Neural cell (in vitro differentiated cells): Measurements from ENCODE around the gene KCNJ6. TPM values are rescaled to one million over a fixed set of nuclear protein-coding genes. Genes with fewer than 3 reads are reported as not detected.

Experiments
- H2AFZ ChIP-seq: fragments of 200-600, 300-800 bp; sonication (generic), shearing (Covaris generic); 2 replicates; pipeline ENCODE4 v1.6.0; 2014; ENCODE audit warnings: low read depth, mild to moderate bottlenecking, antibody characterized with exemption, low read length, moderate library complexity
- H3F3A ChIP-seq: fragments of 200-600 bp; shearing (Covaris generic); 2 replicates; pipeline ENCODE4 v1.6.1; 2016; ENCODE audit warnings: mild to moderate bottlenecking, moderate library complexity, mixed read lengths, antibody characterized with exemption, low read length; ENCODE audit not compliant: insufficient read depth, poor library complexity, severe bottlenecking
- H3K27ac ChIP-seq: fragments of 200-600, 300-800 bp; sonication (generic), shearing (Covaris generic); 2 replicates; pipeline ENCODE4 v1.5.1; 2014; ENCODE audit warnings: mild to moderate bottlenecking, low read length, moderate library complexity
- H3K27me3 ChIP-seq: fragments of 300-800, 200-600 bp; sonication (generic), shearing (Covaris generic); 2 replicates; pipeline ENCODE4 v1.6.0; 2014; ENCODE audit warnings: mild to moderate bottlenecking, low read depth, low read length, moderate library complexity; ENCODE audit not compliant: insufficient read depth
- H3K36me3 ChIP-seq: fragments of 300-800, 200-600 bp; sonication (generic), shearing (Covaris generic); 2 replicates; pipeline ENCODE4 v1.5.1; 2014; ENCODE audit warnings: mild to moderate bottlenecking, antibody characterized with exemption, low read length, moderate library complexity; ENCODE audit not compliant: insufficient read depth
- H3K4me2 ChIP-seq: fragments of 300-800, 200-600 bp; sonication (generic), shearing (Covaris generic); 2 replicates; pipeline ENCODE4 v1.6.0; 2014; ENCODE audit warnings: mild to moderate bottlenecking, low read length
- H3K4me3 ChIP-seq: fragments of 300-800, 200-600 bp; sonication (generic), shearing (Covaris generic); 2 replicates; pipeline ENCODE4 v1.5.1; 2014; ENCODE audit warnings: mild to moderate bottlenecking, low read length, moderate library complexity
- H3K79me2 ChIP-seq: fragments of 200-600 bp; shearing (Covaris generic); replicated peaks from 2 replicates; pipeline ENCODE4 v1.6.0; 2014; ENCODE audit warnings: mild to moderate bottlenecking, low read length, moderate library complexity; ENCODE audit not compliant: insufficient read depth
- H3K9ac ChIP-seq: fragments of 300-800, 200-600 bp; sonication (generic), shearing (Covaris generic); 2 replicates; pipeline ENCODE4 v1.6.1; 2016; ENCODE audit warnings: mild to moderate bottlenecking, low read length, mixed read lengths
- H3K9me2 ChIP-seq: fragments of 200-600 bp; shearing (Covaris generic); 2 replicates; pipeline ENCODE4 v1.6.1; 2016; ENCODE audit warnings: mild to moderate bottlenecking, low read length, mixed read lengths; ENCODE audit not compliant: insufficient read depth
- H3K9me3 ChIP-seq: fragments of 200-600, 300-800 bp; sonication (generic), shearing (Covaris generic); 2 replicates; pipeline ENCODE4 v1.6.1; 2016; ENCODE audit warnings: mild to moderate bottlenecking, mixed run types, low read length, moderate library complexity, mixed read lengths
- H4K20me1 ChIP-seq: fragments of 200-600 bp; shearing (Covaris generic); 2 replicates; pipeline ENCODE4 v1.6.1; 2016; ENCODE audit warnings: mild to moderate bottlenecking, mixed run types; ENCODE audit not compliant: insufficient read depth
- CTCF ChIP-seq: fragments of 450-650 bp; IDR thresholded peaks from 2 replicates; pipeline ENCODE4 v1.5.1; 2014; ENCODE audit warnings: antibody characterized with exemption, mild to moderate bottlenecking, moderate library complexity; ENCODE audit not compliant: poor library complexity, severe bottlenecking
- EP300 ChIP-seq: fragments of 450-650 bp; conservative IDR thresholded peaks from 2 replicates; pipeline ENCODE4 v1.6.1; 2014; ENCODE audit warnings: antibody characterized with exemption, mild to moderate bottlenecking, moderate library complexity; ENCODE audit not compliant: poor library complexity, severe bottlenecking
- EZH2 ChIP-seq: fragments of 200-600, 300-800 bp; shearing (Covaris generic), sonication (generic); IDR thresholded peaks from 2 replicates; pipeline ENCODE4 v1.6.1; 2014; ENCODE audit warnings: antibody characterized with exemption, low read length, borderline replicate concordance, mild to moderate bottlenecking; ENCODE audit not compliant: insufficient read depth, poor library complexity, severe bottlenecking
- MXI1 ChIP-seq: fragments of 450-650 bp; conservative IDR thresholded peaks from 2 replicates; pipeline ENCODE4 v1.6.1; 2014; ENCODE audit warnings: antibody characterized with exemption, mild to moderate bottlenecking; ENCODE audit not compliant: poor library complexity, severe bottlenecking
- POLR2AphosphoS5 ChIP-seq: IDR thresholded peaks from 2 replicates; pipeline ENCODE4 v1.6.1; 2012
- RAD21 ChIP-seq: fragments of 450-650 bp; conservative IDR thresholded peaks from 2 replicates; pipeline ENCODE4 v1.6.1; 2014; ENCODE audit warnings: antibody characterized with exemption, mild to moderate bottlenecking, moderate library complexity
- REST ChIP-seq: IDR thresholded peaks from 2 replicates; pipeline ENCODE4 v1.6.1; 2012; ENCODE audit warnings: borderline replicate concordance
- SMC3 ChIP-seq: fragments of 450-650 bp; conservative IDR thresholded peaks from 2 replicates; pipeline ENCODE4 v1.6.1; 2014; ENCODE audit warnings: antibody characterized with exemption, mild to moderate bottlenecking, moderate library complexity; ENCODE audit not compliant: poor library complexity
- TAF1 ChIP-seq: IDR thresholded peaks from 2 replicates; pipeline ENCODE4 v1.6.1; 2012; ENCODE audit warnings: low read depth
- polyA plus RNA-seq: library from polyadenylated mRNA; depleted of rRNA; stranded (reverse); fragments of >200 nt; gene quantifications from 2 replicates; pipeline ENCODE4 v1.2.3, GENCODE V29; 2014

The KCNJ6 gene
- polyA plus RNA-seq, 1 donor from 2014 or later = 1.7 TPM

- TF ChIP-seq REST (no peak), RAD21 (no peak), POLR2AphosphoS5 (no peak), EP300 (no peak), TAF1 (no peak), CTCF (no peak), SMC3 (no peak), EZH2 (no peak), MXI1 (no peak)
- H3K9me3 ChIP-seq = no peaks in the 10 kb centered on the region
- H3K27ac ChIP-seq = no peak overlapping the region
- H3K79me2 ChIP-seq = no peaks in the 10 kb centered on the region
- no peak overlapping the region for H3K4me3 ChIP-seq
- no peak overlapping the region for H3K4me2 ChIP-seq
- H3F3A ChIP-seq = no peaks in the 10 kb centered on the region
- H2AFZ ChIP-seq = no peak overlapping the region
- H3K9me2 ChIP-seq = no peaks in the 10 kb centered on the region
- H3K36me3 ChIP-seq = no peaks in the 10 kb centered on the region
- H3K27me3 ChIP-seq = no peaks in the 10 kb centered on the region
- no peak overlapping the region for H3K9ac ChIP-seq
- H4K20me1 ChIP-seq = no peaks in the 10 kb centered on the region
Measured at GRCh38 chr21:37888659-37889058, 27.6 kb downstream of the KCNJ6 start.

GRCh38 chr21:37886726-37887299 lies 29.4 kb downstream of the KCNJ6 start:
- TF ChIP-seq MXI1 (no peak), RAD21 (no peak)
- H3K9ac ChIP-seq = no peak overlapping the region
- no peaks in the 10 kb centered on the region for H3K79me2 ChIP-seq
- H4K20me1 ChIP-seq = no peaks in the 10 kb centered on the region
- H3K36me3 ChIP-seq = no peaks in the 10 kb centered on the region
- H3K9me2 ChIP-seq = no peaks in the 10 kb centered on the region
- H3K27ac ChIP-seq = no peak overlapping the region
- no peaks in the 10 kb centered on the region for H3F3A ChIP-seq
- H3K4me3 ChIP-seq = no peak overlapping the region
- H2AFZ ChIP-seq = no peak overlapping the region
- no peaks in the 10 kb centered on the region for H3K27me3 ChIP-seq
- H3K4me2 ChIP-seq = no peak overlapping the region
- no peaks in the 10 kb centered on the region for H3K9me3 ChIP-seq

GRCh38 chr21:37886120-37886519 lies 30.1 kb downstream of the KCNJ6 start:
- no peak overlapping the region for H3K9ac ChIP-seq
- no peak overlapping the region for H3K4me3 ChIP-seq
- TF ChIP-seq TAF1 = no peak
- TF ChIP-seq SMC3 = no peak
- TF ChIP-seq CTCF = no peak
- TF ChIP-seq EP300 = no peak
- H3K36me3 ChIP-seq = no peaks in the 10 kb centered on the region
- H3F3A ChIP-seq = no peaks in the 10 kb centered on the region
- H3K9me3 ChIP-seq = no peaks in the 10 kb centered on the region
- no peaks in the 10 kb centered on the region for H3K9me2 ChIP-seq
- no peak overlapping the region for H3K27ac ChIP-seq
- H2AFZ ChIP-seq = no peak overlapping the region
- H4K20me1 ChIP-seq = no peaks in the 10 kb centered on the region
- no peaks in the 10 kb centered on the region for H3K27me3 ChIP-seq
- H3K79me2 ChIP-seq = no peaks in the 10 kb centered on the region
- H3K4me2 ChIP-seq = no peak overlapping the region
